Natural killer cell (primary cell): ENCODE measurements around the gene ADAM22. TPM values are rescaled to one million over a fixed set of nuclear protein-coding genes. Genes with fewer than 3 reads are reported as not detected.

ENCODE experiments used
- ATAC-seq, 3 donors: fragments of 150-1000 bp in 2 of 3; fragments of 200-7000 bp in 1 of 3; cut with Tn5 transposase; 1 replicate in 1 of 3; 2 replicates in 2 of 3; pipeline ENCODE4 v1.10.0; 2021; ENCODE audit warnings: mild to moderate bottlenecking in 2 of 3, moderate library complexity in 2 of 3
- DNase-seq, 2 donors: peaks; one replicate each; pipeline versions ENCODE4 v3.0.0 to v3.0.0-alpha.2; 2013 to 2021; ENCODE audit warnings: mixed read lengths in 1 of 2
- H3K27ac ChIP-seq: one replicate; pipeline ENCODE4 v1.5.1; 2013; ENCODE audit warnings: mild to moderate bottlenecking, low read length
- H3K27me3 ChIP-seq: one replicate; pipeline ENCODE4 v1.6.1; 2013; ENCODE audit warnings: low read length; ENCODE audit not compliant: control insufficient read depth, insufficient read depth
- H3K36me3 ChIP-seq: one replicate; pipeline ENCODE4 v1.6.1; 2013; ENCODE audit warnings: low read length; ENCODE audit not compliant: control insufficient read depth, insufficient read depth
- H3K4me1 ChIP-seq: one replicate; pipeline ENCODE4 v1.6.1; 2013; ENCODE audit warnings: low read length; ENCODE audit not compliant: control insufficient read depth, insufficient read depth
- H3K4me3 ChIP-seq: one replicate; pipeline ENCODE4 v1.5.1; 2013; ENCODE audit warnings: low read length
- H3K9me3 ChIP-seq: one replicate; pipeline ENCODE4 v1.6.1; 2013; ENCODE audit warnings: low read length; ENCODE audit not compliant: control insufficient read depth, insufficient read depth
- H3K27ac Mint-ChIP-seq, 2 donors: one replicate each; pipeline ENCODE4 v1.8.0; 2022; ENCODE audit warnings: mild to moderate bottlenecking in 2 of 2, mixed read lengths in 2 of 2, moderate library complexity in 1 of 2
- H3K27me3 Mint-ChIP-seq, 2 donors: one replicate each; pipeline ENCODE4 v1.8.0; 2022; ENCODE audit warnings: low read depth in 2 of 2, mixed read lengths in 2 of 2
- H3K36me3 Mint-ChIP-seq: one replicate; pipeline ENCODE4 v1.8.0; 2022; ENCODE audit warnings: mixed read lengths
- H3K4me1 Mint-ChIP-seq, 2 donors: one replicate each; pipeline ENCODE4 v1.8.0; 2022; ENCODE audit warnings: mixed read lengths in 2 of 2
- H3K4me3 Mint-ChIP-seq: one replicate; pipeline ENCODE4 v1.8.0; 2022; ENCODE audit warnings: mild to moderate bottlenecking, moderate library complexity, mixed read lengths
- H3K9me3 Mint-ChIP-seq, 2 donors: one replicate each; pipeline ENCODE4 v1.8.0; 2022; ENCODE audit warnings: mixed read lengths in 2 of 2
- WGBS: methylation state at CpG from one replicate; pipeline ENCODE4 v1.1.7; 2013; ENCODE audit warnings: missing lambda C conversion rate; ENCODE audit not compliant: insufficient coverage; 5-methylcytosine and 5-hydroxymethylcytosine counted together
- intact Hi-C: fragments of 100-400 bp; cut with micrococcal nuclease; formaldehyde crosslinking; loops from one replicate; pipeline ENCODE4 v1.14.2; 2022
- total RNA-seq, 4 donors: library from RNA; stranded (reverse); fragments of 120-200 nt in 1 of 4; gene quantifications; one replicate each; pipeline versions ENCODE4 v1.2.3 to v1.2.4, GENCODE V29; 2013 to 2022
- TF ChIP-seq, protein P1 (sequence below): fragments of 200-600 bp; IDR thresholded peaks from one replicate; pipeline ENCODE4 v1.8.0; 2022; ENCODE audit warnings: antibody characterized with exemption

The ADAM22 gene
- total RNA-seq, 3 donors from 2014 or later (not counting 1 experiment from before 2014, with no cell fraction given): 3.0 to 5.4 (median 3.7) TPM

DNA sequence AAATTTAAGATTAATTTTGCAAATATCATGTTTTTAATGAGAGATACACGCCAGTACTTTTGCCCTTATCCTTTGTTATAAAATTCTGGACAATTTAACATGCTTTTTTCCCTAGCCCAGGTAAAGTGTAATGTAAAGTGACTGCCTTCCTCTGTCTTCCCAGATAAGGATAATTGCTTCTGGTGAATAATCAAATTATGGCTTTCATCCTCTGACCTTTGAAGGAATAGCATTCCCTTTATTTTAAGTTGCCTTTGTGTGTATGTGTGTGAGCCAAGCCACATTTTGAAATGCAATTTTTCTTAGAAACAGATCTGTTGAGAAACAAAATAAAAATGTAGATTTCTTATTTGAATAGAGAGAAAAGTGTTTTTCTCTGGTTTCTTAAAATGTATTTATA lies 107.5 kb downstream of the ADAM22 start:
- ATAC-seq (no peak), DNase-seq (no peak)
- no CpG with 5 or more reads among the region's 1 CpG for WGBS
- no peaks in the 10 kb centered on the region for H3K27me3 ChIP-seq
- H3K4me3 ChIP-seq: no peak overlapping the region
- H3K27ac ChIP-seq: no peak overlapping the region
- intact Hi-C loops: no loop called here
- no peaks in the 10 kb centered on the region for H3K27me3 Mint-ChIP-seq
- no peak overlapping the region for H3K4me3 Mint-ChIP-seq
- TF ChIP-seq, protein P1, sequence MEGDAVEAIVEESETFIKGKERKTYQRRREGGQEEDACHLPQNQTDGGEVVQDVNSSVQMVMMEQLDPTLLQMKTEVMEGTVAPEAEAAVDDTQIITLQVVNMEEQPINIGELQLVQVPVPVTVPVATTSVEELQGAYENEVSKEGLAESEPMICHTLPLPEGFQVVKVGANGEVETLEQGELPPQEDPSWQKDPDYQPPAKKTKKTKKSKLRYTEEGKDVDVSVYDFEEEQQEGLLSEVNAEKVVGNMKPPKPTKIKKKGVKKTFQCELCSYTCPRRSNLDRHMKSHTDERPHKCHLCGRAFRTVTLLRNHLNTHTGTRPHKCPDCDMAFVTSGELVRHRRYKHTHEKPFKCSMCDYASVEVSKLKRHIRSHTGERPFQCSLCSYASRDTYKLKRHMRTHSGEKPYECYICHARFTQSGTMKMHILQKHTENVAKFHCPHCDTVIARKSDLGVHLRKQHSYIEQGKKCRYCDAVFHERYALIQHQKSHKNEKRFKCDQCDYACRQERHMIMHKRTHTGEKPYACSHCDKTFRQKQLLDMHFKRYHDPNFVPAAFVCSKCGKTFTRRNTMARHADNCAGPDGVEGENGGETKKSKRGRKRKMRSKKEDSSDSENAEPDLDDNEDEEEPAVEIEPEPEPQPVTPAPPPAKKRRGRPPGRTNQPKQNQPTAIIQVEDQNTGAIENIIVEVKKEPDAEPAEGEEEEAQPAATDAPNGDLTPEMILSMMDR: no peak
- no peaks in the 10 kb centered on the region for H3K4me1 ChIP-seq
- H3K4me1 Mint-ChIP-seq: peaks cover 25 to 32% of the 10 kb centered on the region in 2 donors
- peak overlapping the region in 1 of 2 donors; percentile 15 for H3K27ac Mint-ChIP-seq
- no peaks in the 10 kb centered on the region for H3K9me3 Mint-ChIP-seq
- H3K9me3 ChIP-seq: no peaks in the 10 kb centered on the region
- no peaks in the 10 kb centered on the region for H3K36me3 Mint-ChIP-seq
- H3K36me3 ChIP-seq: no peaks in the 10 kb centered on the region

DNA sequence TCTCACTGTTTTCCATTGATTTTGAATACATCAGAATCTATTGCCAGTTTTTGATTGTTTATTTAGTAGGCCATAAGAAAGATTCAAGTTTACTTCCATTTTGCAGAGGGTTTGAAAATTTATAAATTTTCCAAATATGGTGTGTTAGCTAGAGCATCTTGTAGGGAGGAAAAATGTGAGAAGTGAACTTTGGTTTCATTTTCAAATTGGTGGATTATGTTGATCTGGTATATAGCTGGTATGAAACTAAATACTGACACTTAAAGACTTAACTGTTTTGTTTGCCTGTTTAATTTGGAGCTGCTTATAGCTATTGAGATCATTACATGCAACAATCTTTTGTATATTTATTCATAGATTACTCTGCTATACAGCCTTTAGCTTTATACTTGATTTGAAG lies 108.1 kb downstream of the ADAM22 start:
- no peak for DNase-seq
- intact Hi-C loops: no loop called here
- TF ChIP-seq, protein P1: no peak
- H3K27me3 Mint-ChIP-seq: no peaks in the 10 kb centered on the region
- H3K36me3 ChIP-seq: no peaks in the 10 kb centered on the region
- H3K9me3 ChIP-seq: no peaks in the 10 kb centered on the region
- peaks cover 25 to 32% of the 10 kb centered on the region in 2 donors for H3K4me1 Mint-ChIP-seq
- no peaks in the 10 kb centered on the region for H3K4me1 ChIP-seq
- H3K4me3 ChIP-seq: no peak overlapping the region
- no peaks in the 10 kb centered on the region for H3K27me3 ChIP-seq
- no peak overlapping the region for H3K27ac ChIP-seq
- no peak overlapping the region for H3K4me3 Mint-ChIP-seq
- H3K27ac Mint-ChIP-seq: peak overlapping the region; percentile 9 to 15
- no peaks in the 10 kb centered on the region for H3K36me3 Mint-ChIP-seq
- no peaks in the 10 kb centered on the region for H3K9me3 Mint-ChIP-seq
- ATAC-seq: no peak

DNA sequence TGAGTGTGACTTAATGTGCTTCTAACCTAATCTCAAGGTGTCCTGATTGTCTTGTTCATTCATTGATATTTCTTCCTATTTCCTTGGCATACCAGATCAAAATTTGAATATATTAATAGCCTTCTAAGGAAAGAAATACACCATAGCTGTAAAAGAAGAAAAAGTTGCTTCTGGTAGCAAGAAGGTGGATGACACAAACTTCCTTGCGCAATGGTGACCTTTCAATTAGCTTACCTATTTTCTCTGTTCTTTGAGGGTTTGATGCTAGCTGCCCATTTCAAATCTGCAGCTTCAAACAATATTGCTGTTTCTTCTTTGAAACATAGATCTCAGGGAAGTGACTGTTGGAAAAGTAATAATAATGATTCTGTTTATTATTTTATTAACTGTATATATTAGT lies 108.8 kb downstream of the ADAM22 start:
- Histone ChIP-seq H3K27me3 (no peaks in the 10 kb centered on the region), H3K4me1 (no peaks in the 10 kb centered on the region), H3K36me3 (no peaks in the 10 kb centered on the region), H3K27ac (no peak overlapping the region), H3K4me3 (no peak overlapping the region), H3K9me3 (no peaks in the 10 kb centered on the region)
- WGBS: 100% methylated on average over 1 of the region's 1 CpG
- TF ChIP-seq, protein P1: no peak
- Mint-ChIP-seq H3K36me3 (no peaks in the 10 kb centered on the region), H3K4me3 (no peak overlapping the region), H3K9me3 (no peaks in the 10 kb centered on the region), H3K27me3 (no peaks in the 10 kb centered on the region), H3K27ac (peak overlapping the region; percentile 9 to 15), H3K4me1 (peaks cover 25 to 32% of the 10 kb centered on the region in 2 donors)
- ATAC-seq: no peak
- no peak for DNase-seq
- intact Hi-C loops: no loop called here

DNA sequence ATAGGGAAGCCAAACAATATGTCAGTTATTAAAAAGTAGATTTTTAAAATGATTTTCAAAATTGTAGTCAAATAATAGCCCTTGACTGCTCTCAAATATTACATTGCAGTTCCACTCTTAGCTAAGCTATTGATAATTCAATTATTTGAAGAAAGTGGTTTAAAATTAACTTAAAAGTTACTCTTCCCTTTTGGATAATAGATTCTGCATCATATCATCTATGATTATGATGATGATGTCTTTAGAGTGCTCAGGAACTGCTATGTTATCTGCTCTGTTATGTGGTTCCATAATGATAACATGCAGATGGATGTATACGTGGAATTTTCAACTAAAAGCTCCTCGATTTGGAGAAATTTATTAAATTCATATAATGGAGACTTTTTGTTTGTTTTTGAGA lies 110.0 kb downstream of the ADAM22 start:
- Histone ChIP-seq H3K27ac (no peak overlapping the region), H3K4me3 (no peak overlapping the region), H3K4me1 (no peaks in the 10 kb centered on the region), H3K36me3 (no peaks in the 10 kb centered on the region), H3K9me3 (no peaks in the 10 kb centered on the region), H3K27me3 (no peaks in the 10 kb centered on the region)
- no peak overlapping the region for H3K27ac Mint-ChIP-seq
- intact Hi-C loops: no loop called here
- ATAC-seq: no peak
- TF ChIP-seq, protein P1: no peak
- no peak for DNase-seq
- WGBS: 100% methylated on average over 2 of the region's 2 CpGs
- H3K4me1 Mint-ChIP-seq: peaks cover 25 to 32% of the 10 kb centered on the region in 2 donors
- H3K9me3 Mint-ChIP-seq: no peaks in the 10 kb centered on the region
- H3K36me3 Mint-ChIP-seq: no peaks in the 10 kb centered on the region
- H3K4me3 Mint-ChIP-seq: no peak overlapping the region
- no peaks in the 10 kb centered on the region for H3K27me3 Mint-ChIP-seq
